OCI-M2 (cell line): Measurements from ENCODE around the gene AFMID.
A peak's percentile ranks its signal among the peaks of the same experiment; 100 is the strongest.
"Not testable (repeated sequence)": the region's sequence is repeated elsewhere in the genome, so short reads cannot be mapped to it uniquely, and the experiment has no call there.

Experiments
- DNase-seq: peaks from one replicate; lab custom pipeline; 2025; ENCODE audit not compliant: unreplicated experiment; lab: John Stamatoyannopoulos, UW

The AFMID gene

GRCh38 chr17:78186692-78187595 lies at the start of gene AFMID, which contains the start of gene TK1:
AFMID (plus strand) TSS chr17:78187362; CDS start chr17:78187371, 9 bp downstream.
TK1 (minus strand) TSS chr17:78187052; CDS start chr17:78186994, 58 bp downstream.
- peak; percentile 61 for DNase-seq

DNA sequence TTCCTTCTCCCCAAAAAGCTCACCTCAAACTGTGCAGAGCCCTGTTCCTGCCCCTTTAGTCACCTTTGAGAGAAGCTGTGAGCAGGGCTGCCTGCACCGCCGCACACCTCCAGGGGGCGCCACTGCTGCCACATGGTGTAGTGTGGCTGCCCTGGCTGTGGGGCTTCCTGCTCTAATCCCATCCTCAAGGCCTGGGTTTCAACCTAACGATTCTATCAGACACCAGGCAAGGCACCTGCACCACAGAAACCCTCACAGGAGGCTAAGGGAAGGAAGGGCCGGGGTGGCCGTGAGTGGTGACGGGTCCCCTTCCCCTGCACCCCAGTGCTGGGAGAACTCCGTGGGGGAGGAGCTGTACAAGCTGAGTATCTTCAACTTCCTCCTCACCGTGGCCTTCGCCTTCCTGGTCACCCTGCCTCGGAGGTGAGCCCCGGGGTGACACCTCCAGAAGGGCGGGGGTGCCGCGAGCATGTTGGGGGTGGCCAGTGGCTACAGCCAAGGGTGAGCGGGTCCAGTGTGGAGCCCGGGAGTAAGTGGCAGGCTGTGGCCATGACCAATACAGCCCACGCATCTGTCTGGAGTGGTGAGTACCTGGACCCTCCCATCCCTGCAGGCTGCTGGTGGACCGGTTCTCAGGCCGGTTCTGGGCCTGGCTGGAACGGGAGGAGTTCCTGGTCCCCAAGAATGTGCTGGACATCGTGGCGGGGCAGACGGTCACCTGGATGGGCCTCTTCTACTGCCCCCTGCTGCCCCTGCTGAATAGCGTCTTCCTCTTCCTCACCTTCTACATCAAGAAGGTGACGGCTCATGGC lies 49.6 kb upstream of the AFMID start:
- no peak for DNase-seq

DNA sequence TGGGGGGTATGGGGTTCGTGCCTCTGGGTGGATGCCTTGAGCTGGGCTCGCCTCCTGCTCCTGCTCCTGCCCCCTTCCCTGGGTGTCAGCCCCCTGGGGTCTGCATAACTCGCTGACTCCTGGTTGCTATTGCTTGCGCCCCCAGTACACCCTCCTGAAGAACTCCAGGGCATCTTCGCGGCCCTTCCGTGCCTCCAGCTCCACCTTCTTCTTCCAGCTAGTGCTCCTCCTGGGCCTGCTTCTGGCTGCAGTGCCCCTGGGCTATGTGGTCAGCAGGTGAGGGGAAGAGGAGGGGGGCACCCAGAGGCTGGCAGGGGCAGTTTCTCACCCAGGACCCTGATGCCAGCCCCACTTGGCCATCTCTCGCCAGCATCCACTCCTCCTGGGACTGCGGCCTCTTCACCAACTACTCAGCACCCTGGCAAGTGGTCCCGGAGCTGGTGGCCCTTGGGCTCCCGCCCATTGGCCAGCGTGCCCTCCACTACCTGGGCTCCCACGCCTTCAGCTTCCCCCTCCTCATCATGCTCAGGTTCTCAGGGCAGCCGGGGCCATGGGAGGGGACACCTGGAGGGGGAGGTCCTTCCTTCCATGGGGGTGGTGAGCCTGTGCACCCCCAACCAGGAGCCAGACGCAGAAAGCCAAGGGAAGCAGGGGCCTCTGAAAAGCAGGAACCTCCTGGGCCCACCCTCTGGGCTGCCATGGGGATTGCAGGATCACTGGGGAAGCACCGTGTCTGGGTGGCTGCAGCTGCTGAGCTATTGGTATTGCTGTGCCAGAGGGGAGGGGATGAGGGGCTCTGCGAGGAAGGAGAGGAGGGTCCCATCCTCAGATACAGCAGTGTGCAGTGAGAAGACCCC lies 48.7 kb upstream of the AFMID start:
- no peak for DNase-seq

DNA sequence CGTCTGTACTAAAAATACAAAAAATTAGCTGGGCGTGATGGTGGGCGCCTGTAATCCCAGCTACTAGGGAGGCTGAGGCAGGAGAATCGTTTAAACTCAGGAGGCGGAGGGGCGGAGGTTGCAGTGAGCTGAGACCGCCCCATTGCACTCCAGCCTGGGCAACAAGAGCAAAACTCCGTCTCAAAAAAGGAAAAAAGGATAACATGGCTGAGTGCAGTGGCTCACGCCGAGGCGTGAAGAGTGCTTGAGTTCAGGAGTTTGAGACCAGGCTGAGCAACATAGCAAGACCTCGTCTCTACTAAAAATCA lies 47.3 kb upstream of the AFMID start:
- not testable (repeated sequence) for DNase-seq

GRCh38 chr17:78140169-78141051 lies 46.8 kb upstream of the AFMID start:
- peak; percentile 44 for DNase-seq

DNA sequence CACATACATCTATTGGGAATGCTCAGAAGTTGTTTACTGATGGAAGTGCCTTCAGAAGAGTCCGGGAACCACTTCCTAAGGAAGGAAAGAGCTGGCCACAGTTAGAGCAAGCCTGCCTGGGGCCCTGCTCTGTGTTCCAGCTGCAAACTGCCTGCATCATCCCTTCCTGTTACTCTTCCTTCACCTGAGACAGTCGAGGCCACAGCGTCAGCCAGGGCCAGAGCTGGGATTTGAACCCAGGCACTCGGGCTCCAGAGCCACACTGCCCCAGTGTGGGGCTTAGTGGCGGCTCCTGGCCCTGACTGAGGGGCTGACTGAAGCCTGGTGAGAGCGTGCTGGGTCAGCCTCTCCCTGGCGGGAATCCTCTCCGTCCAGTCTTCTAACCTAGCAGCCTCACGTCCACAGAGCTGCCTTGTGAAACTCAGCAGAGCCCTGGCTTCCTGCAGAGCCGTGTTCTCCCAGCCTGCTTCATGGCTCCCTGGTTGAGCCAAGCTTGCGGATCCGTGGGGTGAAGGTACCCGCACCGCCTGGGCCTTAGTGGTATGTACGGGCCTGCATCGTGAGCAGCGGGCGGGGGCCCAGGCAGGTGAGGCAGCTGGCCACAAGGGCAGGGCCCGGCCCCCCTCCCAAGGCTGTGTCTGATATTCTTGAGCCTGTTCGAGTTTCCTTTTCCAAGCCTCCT lies 45.6 kb upstream of the AFMID start:
- DNase-seq: no peak

DNA sequence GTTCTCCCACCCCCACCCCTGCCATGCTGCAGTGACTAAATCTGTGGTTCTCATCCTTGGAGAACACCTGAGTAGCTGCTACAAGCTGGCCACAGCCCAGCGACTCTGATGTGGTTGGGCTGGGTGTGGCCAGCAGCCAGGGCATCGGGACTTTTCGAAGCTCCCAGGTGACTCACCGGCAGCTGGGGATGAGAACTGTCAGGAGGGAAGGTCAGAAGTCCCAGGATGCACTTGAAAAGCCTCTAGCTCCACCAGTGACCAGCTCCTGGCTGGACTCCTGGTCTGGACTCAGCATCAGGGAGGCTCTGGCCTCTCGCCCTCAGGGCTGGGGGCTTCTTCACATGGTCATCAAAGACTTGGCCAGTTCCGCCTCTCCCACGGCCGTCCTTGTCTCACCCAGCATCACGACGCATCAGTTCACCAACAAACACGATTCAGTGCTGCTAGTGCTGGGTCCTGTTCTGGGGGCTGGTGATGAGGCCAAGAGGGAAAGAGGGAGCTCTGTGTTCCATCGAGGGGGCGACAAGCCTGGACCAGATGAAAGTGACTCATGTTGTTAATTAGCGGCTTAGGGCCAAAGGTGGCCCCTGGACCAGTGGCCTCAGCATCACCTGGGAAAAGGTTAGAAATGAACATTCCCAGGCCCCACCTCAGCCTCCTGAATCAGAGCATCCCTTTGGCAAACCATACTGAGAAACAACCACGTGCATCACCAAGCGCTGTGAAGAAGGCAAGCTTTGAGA lies 44.9 kb upstream of the AFMID start:
- DNase-seq: no peak

- no peak for DNase-seq
Observed at GRCh38 chr17:78143214-78144146, 43.7 kb upstream of the AFMID start.

GRCh38 chr17:78144147-78144719 lies 42.9 kb upstream of the AFMID start:
- DNase-seq: no peak

DNA sequence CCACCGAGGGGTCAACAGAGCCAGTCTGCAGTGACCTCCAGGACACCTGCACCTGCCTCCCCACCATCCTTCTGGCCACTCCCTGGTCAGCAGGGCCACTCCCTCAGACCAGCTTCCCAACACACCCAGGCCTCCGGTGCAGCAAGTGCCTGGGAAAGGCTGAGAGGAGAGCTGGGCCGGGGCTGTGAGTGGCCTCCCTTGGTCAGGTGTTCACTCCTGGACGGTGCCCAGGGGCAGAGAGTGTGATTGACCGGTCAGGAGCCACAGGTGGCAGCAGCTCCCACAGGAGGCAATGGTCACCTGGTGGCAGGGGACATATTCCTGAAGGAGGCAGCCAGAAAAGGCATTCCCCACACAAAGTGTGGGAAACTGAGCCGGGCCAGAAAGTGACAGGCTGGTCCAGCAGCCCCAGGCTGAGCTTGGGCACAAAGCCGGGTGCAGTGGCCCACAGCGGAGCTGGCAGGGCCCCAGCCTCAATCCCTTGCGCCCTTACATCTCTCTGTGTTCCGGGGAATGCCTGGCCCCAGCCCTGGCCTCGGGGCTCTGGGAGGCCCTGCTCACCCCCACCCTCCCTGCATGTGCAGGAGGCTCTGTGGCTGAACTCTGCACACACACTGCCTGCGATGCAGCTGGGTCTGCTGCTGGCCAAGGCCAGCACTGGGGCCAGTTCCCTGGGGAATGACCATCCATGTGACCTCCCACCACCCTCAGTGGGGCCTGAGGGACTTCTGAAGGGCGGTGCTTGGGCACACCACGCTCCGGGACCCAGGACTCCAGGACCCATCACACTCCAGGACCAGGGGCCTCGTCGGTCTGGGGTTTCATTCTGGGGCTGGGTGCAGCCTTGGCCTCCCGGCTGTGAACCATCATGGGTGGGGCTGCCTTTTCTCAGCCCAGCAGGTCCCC lies 42.2 kb upstream of the AFMID start:
- DNase-seq: no peak

DNA sequence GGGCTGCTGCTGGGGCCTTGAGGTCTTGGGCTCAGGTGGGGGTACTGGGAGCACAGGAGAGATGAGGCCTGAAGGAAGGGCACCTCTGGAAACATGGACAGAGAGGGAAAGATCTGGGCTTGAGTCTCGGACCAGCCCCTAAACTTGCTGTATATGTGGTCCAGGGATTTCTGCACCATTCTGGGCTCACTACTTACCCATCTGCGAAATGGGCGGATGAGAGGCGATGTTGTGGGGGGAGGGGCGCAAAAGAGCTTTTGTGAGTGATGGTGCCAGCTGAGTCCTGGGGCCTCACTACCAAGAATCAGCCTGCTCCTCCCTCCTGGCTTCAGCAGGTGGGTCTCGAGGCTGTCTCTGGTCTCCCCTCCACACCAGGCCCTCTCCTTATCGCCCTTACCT lies 40.7 kb upstream of the AFMID start:
- no peak for DNase-seq

- DNase-seq: no peak
Observed at GRCh38 chr17:78146881-78147280, 40.3 kb upstream of the AFMID start.

DNA sequence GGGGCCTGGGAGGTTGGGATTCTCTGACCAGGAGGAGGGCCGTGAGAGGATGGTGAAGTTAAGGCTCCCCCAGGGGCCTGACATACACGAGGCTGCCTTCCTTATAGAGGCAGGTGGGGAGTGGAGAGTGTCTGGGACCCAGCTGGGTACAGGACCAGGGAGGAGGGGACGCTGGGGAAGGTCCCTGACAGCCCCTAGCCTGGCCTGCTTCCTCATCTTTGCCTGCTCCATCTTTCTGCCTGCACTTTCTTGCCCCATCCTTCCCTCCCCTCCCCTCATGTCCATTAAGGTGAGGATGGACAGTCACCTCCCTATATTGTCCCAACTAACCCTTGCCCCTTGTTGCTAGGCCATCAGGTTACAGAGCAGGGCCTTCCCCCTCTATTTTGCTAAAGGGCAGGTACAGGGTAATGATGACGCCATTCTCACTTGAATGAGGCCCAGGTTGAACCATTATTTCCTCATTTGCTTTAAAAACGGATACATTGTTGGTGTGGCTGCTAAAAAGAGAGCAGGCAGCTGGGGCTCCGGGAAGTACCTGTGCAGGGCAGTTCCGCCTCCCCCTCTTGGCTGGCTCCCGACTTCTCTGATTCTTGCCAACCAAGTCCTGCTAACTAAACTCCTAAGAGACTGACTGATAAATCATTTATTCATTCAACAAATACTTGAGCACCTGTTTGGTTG lies 39.7 kb upstream of the AFMID start:
- no peak for DNase-seq

- DNase-seq: no peak
Observed at GRCh38 chr17:78148286-78149016, 38.7 kb upstream of the AFMID start.

GRCh38 chr17:78151514-78152008 lies 35.6 kb upstream of the AFMID start:
- DNase-seq: no peak
